ENCODE results near the gene CA5A. TPM values are rescaled to one million over a fixed set of nuclear protein-coding genes. Genes with fewer than 3 reads are reported as not detected.

Gene CA5A
- total RNA-seq, 1 experiment from 2014 or later, result not detected

DNA sequence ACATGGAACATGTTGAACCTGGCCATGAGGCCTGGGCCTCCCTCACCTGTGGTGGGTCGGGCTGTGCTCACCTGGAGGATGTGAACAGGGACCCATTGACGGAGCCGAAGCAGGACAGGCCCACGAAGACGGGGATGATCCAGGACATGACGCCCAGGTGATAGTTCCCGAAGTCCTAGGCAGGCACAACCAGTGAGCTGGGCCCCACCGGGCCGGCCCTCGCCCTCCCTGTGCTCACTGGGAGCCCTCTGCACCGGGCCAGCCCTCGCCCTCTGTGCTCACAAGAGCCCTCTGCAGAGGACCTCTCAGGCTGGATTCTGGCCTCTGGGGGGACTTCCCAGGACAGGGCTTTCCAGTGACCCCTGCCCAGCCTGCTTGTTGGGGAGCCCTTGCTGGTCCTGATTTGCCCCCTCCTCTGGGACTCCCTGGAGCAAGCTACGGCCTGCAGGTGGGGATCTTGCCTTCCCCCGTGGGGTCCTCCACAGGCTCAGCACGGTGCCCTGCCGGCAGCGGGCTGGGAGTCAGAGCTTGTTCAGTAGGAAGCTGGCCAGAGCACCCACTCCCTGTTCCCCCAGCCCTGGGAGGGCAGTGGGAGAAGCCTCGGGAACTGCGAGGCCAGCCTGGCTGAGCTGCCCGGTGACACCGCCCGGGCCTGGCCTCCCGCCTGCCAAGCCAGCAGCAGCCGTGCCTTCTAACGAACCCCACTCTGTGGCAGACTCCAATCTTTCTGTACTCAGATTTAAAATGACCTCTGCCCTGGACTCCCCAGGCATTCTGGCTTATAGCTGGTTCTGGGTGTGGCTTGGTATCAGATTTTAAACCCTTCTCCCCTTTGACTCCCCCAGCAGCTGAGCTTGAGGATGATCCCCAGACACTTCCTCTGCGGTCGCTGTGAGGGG is 97.4 kb downstream of the CA5A start:
- no peak for DNase-seq (ENCODE audit: unreplicated experiment)
- H3K4me3 Mint-ChIP-seq (ENCODE audit: unreplicated experiment), result no peak overlapping the region
- peaks cover 90% of the 10 kb centered on the region for H3K36me3 Mint-ChIP-seq (ENCODE audit: insufficient read depth, unreplicated experiment)
- BruUV-seq (replicated peaks), result no TSS peak
- H3K27ac Mint-ChIP-seq (ENCODE audit: low read depth, unreplicated experiment), result no peak overlapping the region
- intact Hi-C loops (cut with micrococcal nuclease), result no loop called here
- H3K27me3 Mint-ChIP-seq (ENCODE audit: insufficient read depth, unreplicated experiment), result no peaks in the 10 kb centered on the region
- ChIA-PET CTCF (interaction anchor here (1.0 to 7.6 kb wide), 5 partner anchors 11 to 71 kb away, joined by 3 to 63 read pairs (median 13); no protein-coding TSS in a partner anchor), POLR2A (interaction anchor here (0.7 to 1.5 kb wide), 6 partner anchors 11 to 60 kb away, joined by 3 to 6 read pairs (median 4); no protein-coding TSS in a partner anchor)
- peaks cover 10% of the 10 kb centered on the region for H3K4me1 Mint-ChIP-seq (ENCODE audit: insufficient read depth, unreplicated experiment)
- H3K9me3 Mint-ChIP-seq (ENCODE audit: unreplicated experiment), result no peaks in the 10 kb centered on the region
- TF ChIP-seq CTCF (IDR thresholded peaks at IDR 0.05; ENCODE audit: unreplicated experiment), result no peak

Other genes with a start within 250 kb of the CA5A start
- gene KLHDC4, start 170.5 kb downstream of the CA5A start, total RNA-seq (2022), result 82.9 and 106 TPM in 2 replicates
- gene SLC7A5, start 67.0 kb downstream of the CA5A start, total RNA-seq (2022), result 794 and 1,007 TPM in 2 replicates
- 38.2 and 41.5 TPM in 2 replicates for gene BANP, start 14.9 kb upstream of the CA5A start, total RNA-seq (2022)

Data from MCF 10A (cell line).